ENCODE data around the gene MDM2.

MDM2 gene

GRCh38 chr12:68768431-68768939 is 39.5 kb upstream of the MDM2 start:
- TF ChIP-seq CTCF (IDR thresholded peaks at IDR 0.05; ENCODE audit: low read length) (no peak), EZH2 (IDR thresholded peaks at IDR 0.05; ENCODE audit: borderline replicate concordance, low read length) (no peak)
- Histone ChIP-seq H3K36me3 (ENCODE audit: insufficient read depth, low read length) (peaks cover 25% of the 10 kb centered on the region), H3K9me2 (ENCODE audit: low read depth, low read length) (no peaks in the 10 kb centered on the region), H3K4me1 (ENCODE audit: insufficient read depth, low read length, severe bottlenecking) (peaks cover 30% of the 10 kb centered on the region), H3K27ac (ENCODE audit: low read depth, low read length, poor library complexity, severe bottlenecking) (no peak overlapping the region), H3F3A (ENCODE audit: insufficient read depth, low read length) (peaks cover 4% of the 10 kb centered on the region; the same call in 1 of the 2 replicates), H3K4me2 (ENCODE audit: low read length) (no peak overlapping the region), H3K9me3 (ENCODE audit: low read length) (no peaks in the 10 kb centered on the region), H3K4me3 (ENCODE audit: low read depth, low read length, poor library complexity, severe bottlenecking) (no peak overlapping the region), H3K27me3 (ENCODE audit: insufficient read depth, low read length) (no peaks in the 10 kb centered on the region), H3K9ac (ENCODE audit: low read length) (no peak overlapping the region), H2AFZ (ENCODE audit: low read length) (no peak overlapping the region), H3K79me2 (ENCODE audit: insufficient read depth, low read length) (no peaks in the 10 kb centered on the region), H4K20me1 (ENCODE audit: insufficient read depth, low read length) (no peaks in the 10 kb centered on the region)

- peak overlapping the region; percentile 99 for H3K27ac ChIP-seq (ENCODE audit: low read depth, low read length, poor library complexity, severe bottlenecking)
Observed at GRCh38 chr12:68769941-68770340, 38.0 kb upstream of the MDM2 start.

GRCh38 chr12:68771223-68771925 is 36.6 kb upstream of the MDM2 start:
- H3F3A ChIP-seq (ENCODE audit: insufficient read depth, low read length) = peaks cover 4% of the 10 kb centered on the region; the same call in 1 of the 2 replicates
- H3K36me3 ChIP-seq (ENCODE audit: insufficient read depth, low read length) = peaks cover 7% of the 10 kb centered on the region; the same call in 1 of the 2 replicates
- no peak overlapping the region for H3K4me3 ChIP-seq (ENCODE audit: low read depth, low read length, poor library complexity, severe bottlenecking)
- TF ChIP-seq EZH2 (IDR thresholded peaks at IDR 0.05; ENCODE audit: borderline replicate concordance, low read length) (no peak), CTCF (IDR thresholded peaks at IDR 0.05; ENCODE audit: low read length) (no peak)
- no peaks in the 10 kb centered on the region for H3K27me3 ChIP-seq (ENCODE audit: insufficient read depth, low read length)
- no peaks in the 10 kb centered on the region for H4K20me1 ChIP-seq (ENCODE audit: insufficient read depth, low read length)
- no peaks in the 10 kb centered on the region for H3K9me2 ChIP-seq (ENCODE audit: low read depth, low read length)
- no peak overlapping the region for H3K4me2 ChIP-seq (ENCODE audit: low read length)
- H3K4me1 ChIP-seq (ENCODE audit: insufficient read depth, low read length, severe bottlenecking) = peaks cover 59% of the 10 kb centered on the region
- H3K27ac ChIP-seq (ENCODE audit: low read depth, low read length, poor library complexity, severe bottlenecking) = peak overlapping the region; percentile 99
- H2AFZ ChIP-seq (ENCODE audit: low read length) = no peak overlapping the region
- H3K9ac ChIP-seq (ENCODE audit: low read length) = peak overlapping the region; percentile 30; the same call in 1 of the 2 replicates
- no peaks in the 10 kb centered on the region for H3K9me3 ChIP-seq (ENCODE audit: low read length)
- H3K79me2 ChIP-seq (ENCODE audit: insufficient read depth, low read length) = no peaks in the 10 kb centered on the region

More at GRCh38 chr12:68769941-68770340, 38.0 kb upstream of the MDM2 start:
- Histone ChIP-seq H3K9me3 (ENCODE audit: low read length) (no peaks in the 10 kb centered on the region), H2AFZ (ENCODE audit: low read length) (no peak overlapping the region), H3K9ac (ENCODE audit: low read length) (no peak overlapping the region), H3K36me3 (ENCODE audit: insufficient read depth, low read length) (peaks cover 12% of the 10 kb centered on the region; the same call in 1 of the 2 replicates), H3K9me2 (ENCODE audit: low read depth, low read length) (no peaks in the 10 kb centered on the region), H3K4me3 (ENCODE audit: low read depth, low read length, poor library complexity, severe bottlenecking) (no peak overlapping the region), H3K27me3 (ENCODE audit: insufficient read depth, low read length) (no peaks in the 10 kb centered on the region), H3K4me1 (ENCODE audit: insufficient read depth, low read length, severe bottlenecking) (peaks cover 45% of the 10 kb centered on the region), H3K79me2 (ENCODE audit: insufficient read depth, low read length) (no peaks in the 10 kb centered on the region), H3K4me2 (ENCODE audit: low read length) (no peak overlapping the region), H3F3A (ENCODE audit: insufficient read depth, low read length) (peaks cover 4% of the 10 kb centered on the region; the same call in 1 of the 2 replicates), H4K20me1 (ENCODE audit: insufficient read depth, low read length) (no peaks in the 10 kb centered on the region)
- no peak for TF ChIP-seq EZH2 (IDR thresholded peaks at IDR 0.05; ENCODE audit: borderline replicate concordance, low read length)
- TF ChIP-seq CTCF (IDR thresholded peaks at IDR 0.05; ENCODE audit: low read length) = no peak

Data from OCI-LY1 (cell line).